ENCODE data around the gene SPNS2. TPM values are rescaled to one million over a fixed set of nuclear protein-coding genes. Genes with fewer than 3 reads are reported as not detected.
A peak's percentile ranks its signal among the peaks of the same experiment; 100 is the strongest.

SPNS2 gene
- total RNA-seq, 1 donor from 2014 or later: 12.2 TPM

GRCh38 chr17:4507361-4508111 lies 8.9 kb downstream of the SPNS2 start:
- no peak for TF ChIP-seq CTCF (IDR thresholded peaks at IDR 0.05; ENCODE audit: unreplicated experiment)
- no peak overlapping the region for H3K27ac Mint-ChIP-seq
- no peak for DNase-seq (ENCODE audit: low spot score in 2 of 2, unreplicated experiment in 2 of 2)
- H3K36me3 Mint-ChIP-seq: no peaks in the 10 kb centered on the region
- peaks cover 3% of the 10 kb centered on the region for H3K27me3 Mint-ChIP-seq (ENCODE audit: low read depth)
- H3K4me3 Mint-ChIP-seq: no peak overlapping the region
- peaks cover 16% of the 10 kb centered on the region for H3K4me1 Mint-ChIP-seq
- no peaks in the 10 kb centered on the region for H3K9me3 Mint-ChIP-seq

GRCh38 chr17:4508207-4508606 lies 9.5 kb downstream of the SPNS2 start:
- no peak for DNase-seq (ENCODE audit: low spot score in 2 of 2, unreplicated experiment in 2 of 2)
- no peaks in the 10 kb centered on the region for H3K9me3 Mint-ChIP-seq
- H3K4me3 Mint-ChIP-seq: no peak overlapping the region
- H3K36me3 Mint-ChIP-seq: no peaks in the 10 kb centered on the region
- H3K27ac Mint-ChIP-seq: no peak overlapping the region
- H3K27me3 Mint-ChIP-seq (ENCODE audit: low read depth): no peaks in the 10 kb centered on the region
- no peak for TF ChIP-seq CTCF (IDR thresholded peaks at IDR 0.05; ENCODE audit: unreplicated experiment)
- peaks cover 16% of the 10 kb centered on the region for H3K4me1 Mint-ChIP-seq

GRCh38 chr17:4509401-4509800 lies 10.7 kb downstream of the SPNS2 start:
- Mint-ChIP-seq H3K4me1 (peaks cover 22% of the 10 kb centered on the region), H3K36me3 (no peaks in the 10 kb centered on the region), H3K9me3 (no peaks in the 10 kb centered on the region), H3K27ac (no peak overlapping the region), H3K27me3 (ENCODE audit: low read depth) (no peaks in the 10 kb centered on the region), H3K4me3 (no peak overlapping the region)
- no peak for DNase-seq (ENCODE audit: low spot score in 2 of 2, unreplicated experiment in 2 of 2)
- no peak for TF ChIP-seq CTCF (IDR thresholded peaks at IDR 0.05; ENCODE audit: unreplicated experiment)

GRCh38 chr17:4509923-4510617 lies 11.4 kb downstream of the SPNS2 start:
- TF ChIP-seq CTCF (IDR thresholded peaks at IDR 0.05; ENCODE audit: unreplicated experiment): no peak
- Mint-ChIP-seq H3K36me3 (no peaks in the 10 kb centered on the region), H3K27ac (no peak overlapping the region), H3K9me3 (no peaks in the 10 kb centered on the region), H3K4me1 (peaks cover 27% of the 10 kb centered on the region), H3K27me3 (ENCODE audit: low read depth) (no peaks in the 10 kb centered on the region), H3K4me3 (no peak overlapping the region)
- no peak for DNase-seq (ENCODE audit: low spot score in 2 of 2, unreplicated experiment in 2 of 2)

GRCh38 chr17:4510618-4510941 lies 11.9 kb downstream of the SPNS2 start:
- no peaks in the 10 kb centered on the region for H3K27me3 Mint-ChIP-seq (ENCODE audit: low read depth)
- peaks cover 28% of the 10 kb centered on the region for H3K4me1 Mint-ChIP-seq
- TF ChIP-seq CTCF (IDR thresholded peaks at IDR 0.05; ENCODE audit: unreplicated experiment): no peak
- no peaks in the 10 kb centered on the region for H3K9me3 Mint-ChIP-seq
- H3K27ac Mint-ChIP-seq: peak overlapping the region; percentile 37
- H3K4me3 Mint-ChIP-seq: no peak overlapping the region
- no peaks in the 10 kb centered on the region for H3K36me3 Mint-ChIP-seq
- no peak for DNase-seq (ENCODE audit: low spot score in 2 of 2, unreplicated experiment in 2 of 2)
